GM15510 (cell line): Measurements from ENCODE around the gene CMSS1.

ENCODE experiments used
- POLR2A ChIP-seq: IDR thresholded peaks from 3 replicates; pipeline ENCODE4 v1.6.1; 2011; ENCODE audit warnings: borderline replicate concordance; ENCODE audit not compliant: insufficient read length; ENCODE audit errors: extremely low read depth

Gene CMSS1

DNA sequence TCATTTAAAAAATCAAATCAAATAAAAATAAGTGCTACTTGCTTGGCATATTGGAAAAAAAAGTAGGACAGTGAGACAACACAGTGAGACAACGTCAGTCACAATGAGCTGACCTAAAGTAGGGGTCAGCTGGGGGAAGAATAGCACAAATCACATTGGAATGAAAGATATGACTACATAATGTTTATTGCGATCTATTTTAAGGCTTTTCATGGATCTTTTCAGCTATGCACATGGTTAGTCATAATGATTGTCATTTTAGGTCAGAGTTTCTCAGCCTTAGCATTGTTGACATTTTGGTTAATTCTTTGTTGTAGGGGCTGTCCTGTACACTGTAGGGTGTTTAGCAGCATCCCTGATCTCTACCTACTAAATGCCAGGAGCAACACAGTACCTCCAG lies 44.5 kb downstream of the CMSS1 start:
- no peak for TF ChIP-seq POLR2A

DNA sequence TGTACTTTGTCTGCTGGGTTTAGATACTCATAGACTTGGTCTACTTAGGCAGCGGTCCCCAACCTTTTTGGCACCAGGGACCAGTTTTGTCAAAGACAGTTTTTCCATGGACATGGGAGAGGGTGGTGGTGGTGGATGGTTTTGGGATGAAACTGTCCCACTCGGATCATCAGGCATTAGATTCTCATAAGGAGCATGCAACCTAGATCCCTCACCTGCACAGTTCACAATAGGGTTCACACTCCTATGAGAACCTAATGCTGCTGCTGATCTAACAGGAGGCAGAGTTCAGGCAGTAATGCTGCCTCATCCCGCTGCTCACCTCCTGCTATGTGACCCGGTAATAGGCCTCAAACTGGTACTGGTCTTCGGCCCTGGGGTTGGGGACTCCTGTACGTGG lies 45.3 kb downstream of the CMSS1 start:
- TF ChIP-seq POLR2A, result no peak

DNA sequence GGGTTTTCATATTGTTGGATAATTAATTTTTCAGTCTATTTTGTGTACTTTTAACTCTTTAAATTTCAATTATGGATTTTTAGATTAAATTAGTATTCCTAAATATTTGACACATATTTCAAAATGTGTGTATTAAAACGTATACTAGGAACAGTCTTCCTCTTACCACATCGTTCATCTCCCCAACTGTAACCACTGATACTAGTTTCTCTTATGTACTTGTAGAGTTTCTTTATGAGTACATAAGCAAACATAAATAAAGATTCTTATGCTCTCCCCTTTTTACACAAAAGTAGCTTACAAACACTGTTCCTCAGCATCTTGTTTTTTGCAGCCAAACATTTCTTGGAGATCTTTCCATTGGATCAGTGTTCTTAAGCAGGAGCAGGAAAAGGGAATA lies 45.9 kb downstream of the CMSS1 start:
- TF ChIP-seq POLR2A, result no peak

DNA sequence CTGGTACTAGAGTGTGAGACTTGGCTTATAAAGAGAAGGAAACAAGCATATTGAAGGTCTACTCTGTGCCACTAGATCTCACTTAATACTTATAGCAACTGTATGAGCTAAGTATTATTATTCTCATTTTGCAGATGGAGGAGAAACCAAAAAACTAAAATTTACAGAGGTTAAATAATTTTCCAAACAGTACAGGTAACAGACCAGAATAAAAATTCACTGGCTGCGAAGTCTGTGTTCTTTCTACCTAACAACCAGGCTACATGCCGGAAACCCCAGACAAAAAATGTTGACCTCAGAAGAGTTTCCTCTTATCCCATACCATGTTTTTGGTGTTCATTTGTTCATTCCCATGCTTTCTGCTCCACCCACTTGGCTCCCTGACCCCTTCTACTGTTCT lies 46.6 kb downstream of the CMSS1 start:
- no peak for TF ChIP-seq POLR2A

DNA sequence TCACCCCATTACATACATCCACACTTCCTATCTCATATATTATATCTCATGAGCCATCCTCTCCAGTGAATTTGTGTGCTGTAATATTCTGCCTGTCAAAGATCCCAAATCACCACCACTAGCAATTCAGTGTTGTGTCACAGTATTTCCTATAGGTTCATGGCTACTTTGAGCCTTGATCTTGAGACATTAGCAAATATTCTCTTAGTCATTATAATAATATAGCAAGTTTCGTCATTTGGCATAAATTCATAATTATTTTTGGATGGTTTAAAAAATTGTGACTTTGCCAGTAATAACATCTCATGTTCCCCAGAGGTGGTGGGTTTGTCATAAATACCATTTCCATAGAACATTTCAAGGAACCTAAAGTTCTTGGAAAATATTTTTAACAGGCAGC lies 47.7 kb downstream of the CMSS1 start:
- TF ChIP-seq POLR2A, result no peak

DNA sequence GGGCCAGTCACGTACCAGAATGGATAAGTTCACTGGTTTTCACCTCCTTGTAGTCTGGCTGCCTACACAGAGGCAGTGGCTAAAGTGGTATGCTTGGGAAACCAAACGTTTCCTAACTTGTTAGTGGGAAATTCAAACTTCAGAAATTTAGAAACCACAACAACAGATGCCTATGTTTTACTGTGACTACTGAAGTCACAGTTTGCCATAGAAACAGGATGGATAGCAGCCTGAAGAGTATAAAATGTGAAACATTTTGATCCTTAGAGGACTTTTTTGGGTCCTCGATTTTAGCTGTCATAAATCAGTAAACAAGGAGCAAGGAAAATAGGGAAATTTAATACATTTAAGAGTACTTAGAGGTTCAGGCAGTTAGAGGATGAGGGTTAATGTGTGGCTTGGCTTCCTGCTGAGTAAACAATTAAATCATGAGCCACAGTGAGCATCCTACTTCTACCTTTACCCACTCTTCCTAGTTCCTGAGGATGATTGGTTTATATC lies 48.6 kb downstream of the CMSS1 start:
- no peak for TF ChIP-seq POLR2A

DNA sequence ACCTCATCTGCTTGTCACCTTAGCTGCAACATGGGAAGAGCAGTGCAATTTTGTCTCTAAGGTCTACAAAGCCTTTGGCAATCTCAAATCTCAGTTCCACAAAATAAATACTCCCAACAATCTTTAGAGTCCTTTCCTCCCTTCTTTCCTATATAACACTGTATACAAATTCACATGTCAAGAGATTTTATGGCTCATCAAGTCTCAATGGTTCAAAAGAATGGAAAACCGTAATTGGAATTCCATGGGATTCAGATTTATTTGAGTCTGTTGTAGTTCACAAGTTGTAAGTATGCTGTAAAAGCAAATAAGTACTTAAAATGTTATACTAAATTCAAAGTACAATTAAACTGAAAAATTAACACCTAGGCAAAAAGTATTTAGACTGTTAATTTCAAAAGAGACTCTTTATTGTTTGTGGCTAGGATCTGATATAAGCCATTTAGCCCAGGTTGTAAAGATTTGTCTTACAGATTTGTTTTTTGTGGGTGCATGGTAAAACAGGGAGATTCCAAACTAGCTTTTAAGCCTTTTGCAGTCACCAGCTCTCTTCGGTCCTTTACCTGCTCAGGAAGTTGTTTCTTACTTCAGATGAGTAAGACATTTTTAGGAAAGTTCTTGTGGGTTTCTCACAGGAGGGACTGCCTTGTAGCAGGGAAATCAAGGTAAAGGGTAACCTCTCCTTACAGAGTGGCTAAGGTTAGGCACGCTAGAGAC lies 50.1 kb downstream of the CMSS1 start:
- TF ChIP-seq POLR2A, result no peak

- no peak for TF ChIP-seq POLR2A
Observed at GRCh38 chr3:99868311-99868646, 50.6 kb downstream of the CMSS1 start.

GRCh38 chr3:99869621-99870020 lies 52.0 kb downstream of the CMSS1 start:
- TF ChIP-seq POLR2A, result no peak

DNA sequence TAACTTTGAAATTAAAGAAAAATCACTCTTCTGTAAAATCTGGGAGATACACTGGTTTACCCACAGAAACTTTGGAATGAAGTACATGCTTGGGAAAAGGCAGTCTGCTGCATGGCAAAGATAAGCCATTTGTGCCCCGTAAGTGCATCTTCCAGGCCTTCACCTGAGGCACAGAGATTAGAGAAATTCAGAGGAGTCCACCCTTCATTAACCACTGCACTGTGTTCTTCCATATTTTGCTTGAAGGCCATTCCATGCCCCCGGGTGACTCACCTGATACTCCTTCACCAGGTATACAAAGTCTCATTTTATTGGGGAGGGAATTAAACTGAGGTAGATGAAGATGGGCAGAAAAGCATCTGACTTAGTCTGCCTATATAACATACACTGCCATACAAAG lies 53.0 kb downstream of the CMSS1 start:
- no peak for TF ChIP-seq POLR2A

DNA sequence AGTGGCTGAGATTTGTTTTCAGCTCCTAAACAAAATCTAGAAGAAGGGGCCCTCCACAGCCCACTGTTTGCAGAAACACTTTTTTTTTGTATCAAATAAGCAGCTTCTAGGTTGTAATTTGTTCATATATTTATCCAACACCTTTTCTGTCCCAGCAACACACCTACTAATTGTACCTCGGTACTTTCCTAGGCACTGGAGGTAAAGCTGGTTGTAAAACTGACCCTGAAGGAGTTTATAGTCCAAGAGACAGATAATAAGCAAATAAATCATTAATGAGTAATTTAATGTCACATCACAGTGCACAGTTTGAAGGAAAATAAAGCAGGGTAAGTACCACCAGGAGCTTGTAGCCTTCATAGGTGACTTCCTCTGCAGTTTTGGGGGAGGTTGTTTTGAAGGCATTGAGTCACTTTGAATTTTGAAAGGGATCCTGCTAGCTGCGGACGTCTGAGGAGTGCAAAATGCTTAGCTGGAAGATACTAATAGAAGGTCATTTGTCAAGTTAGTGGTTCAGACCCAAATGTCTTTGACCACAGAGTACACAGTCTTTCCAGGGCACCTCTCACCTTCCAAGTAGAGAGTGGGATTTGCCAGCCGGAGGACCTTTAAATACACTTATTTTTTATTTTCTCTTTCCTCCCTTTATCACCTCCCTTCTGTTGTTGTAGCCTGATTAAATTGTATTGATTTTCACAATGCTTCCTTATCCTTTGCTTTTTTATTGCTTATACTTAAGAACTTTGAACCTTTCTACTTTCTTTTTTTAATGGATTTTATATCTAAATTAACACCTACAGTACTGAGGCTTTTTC lies 53.8 kb downstream of the CMSS1 start:
- TF ChIP-seq POLR2A, result no peak

DNA sequence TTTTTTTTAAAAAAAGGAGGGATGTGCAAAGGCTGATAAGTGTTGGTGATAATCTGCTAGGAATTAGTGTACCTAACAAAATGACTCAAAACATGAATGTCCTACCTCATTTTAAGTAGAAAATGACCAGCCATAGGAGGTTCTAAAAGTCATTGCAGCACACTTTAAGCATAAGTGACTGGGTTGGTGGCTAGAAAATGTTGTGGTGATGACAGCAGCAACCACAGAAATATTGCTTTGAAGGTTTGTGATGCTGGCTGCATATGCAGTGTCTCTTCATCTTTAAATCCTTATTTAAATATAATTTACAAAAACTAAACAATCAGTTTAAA lies 55.2 kb downstream of the CMSS1 start:
- TF ChIP-seq POLR2A, result no peak

DNA sequence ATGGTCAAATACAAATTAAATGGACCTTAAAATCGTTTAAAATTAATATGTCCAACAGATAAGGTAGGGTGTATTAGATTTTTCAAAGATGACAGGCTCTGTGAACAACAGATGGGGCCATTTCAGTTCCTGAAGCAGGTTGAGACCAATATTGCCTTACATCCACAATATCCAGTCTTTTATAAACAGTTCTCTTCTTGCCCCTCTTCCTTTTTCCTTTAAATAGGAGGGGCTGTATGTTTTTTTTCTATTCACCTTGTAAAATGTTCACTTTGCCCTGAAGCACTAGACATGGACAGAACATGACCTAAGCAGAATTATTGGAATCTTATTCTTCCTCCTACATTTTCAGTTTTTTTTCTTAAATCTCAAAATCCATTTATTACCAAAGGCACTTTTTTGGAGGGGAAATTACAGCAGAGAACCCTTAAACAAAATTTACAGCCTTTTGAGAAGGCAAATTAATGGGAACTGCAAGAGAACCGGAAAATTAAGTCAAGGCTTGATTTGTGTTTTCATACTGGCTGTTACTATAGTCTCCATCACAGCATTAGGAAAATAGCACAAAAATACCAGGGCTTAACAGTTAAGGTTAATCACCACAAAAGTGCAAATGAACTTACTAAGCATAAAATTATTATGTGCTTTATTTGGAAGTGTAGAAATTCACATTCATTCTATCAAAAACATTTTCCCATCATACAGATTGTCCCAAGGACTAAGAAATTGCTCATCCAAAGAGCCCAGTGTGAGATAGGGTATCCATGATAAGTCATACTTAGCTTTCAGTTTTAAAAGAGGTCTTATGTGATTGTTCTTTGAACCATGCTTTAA lies 55.8 kb downstream of the CMSS1 start:
- TF ChIP-seq POLR2A, result no peak

DNA sequence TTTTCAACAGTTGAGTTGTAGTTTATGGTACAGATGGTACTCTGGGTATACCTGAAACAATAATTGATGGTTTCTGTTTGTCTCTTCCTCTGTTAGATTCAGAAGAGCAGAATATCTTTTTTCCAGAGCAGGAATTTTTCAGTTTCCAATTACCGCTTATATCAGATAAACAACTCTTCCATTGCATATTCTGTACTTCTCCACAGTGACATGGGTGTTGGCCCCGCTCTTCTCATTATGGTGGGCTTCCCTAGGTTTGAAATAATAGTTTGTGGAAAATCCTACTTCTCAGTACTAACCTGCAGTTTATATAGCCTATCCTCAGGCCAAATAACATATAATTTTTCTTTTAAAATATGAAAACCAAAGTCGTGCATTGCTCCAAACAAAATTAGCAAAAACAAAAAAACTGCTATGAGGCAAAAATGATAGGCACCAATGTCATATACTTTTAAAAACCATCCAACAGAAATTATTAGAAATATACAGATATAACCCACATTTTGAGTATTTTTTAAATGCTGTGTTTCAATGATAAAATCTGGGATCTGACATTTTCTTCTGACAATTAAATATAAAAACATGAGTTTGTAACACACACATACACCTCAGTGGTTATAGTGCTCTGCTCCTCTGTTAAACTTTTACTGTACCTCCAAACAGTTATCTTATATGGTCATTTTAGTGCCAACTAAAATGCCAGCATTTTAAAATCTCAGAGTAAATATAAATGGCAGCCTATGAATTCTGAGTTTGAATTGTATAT lies 56.8 kb downstream of the CMSS1 start:
- no peak for TF ChIP-seq POLR2A

GRCh38 chr3:99875581-99875928 lies 57.9 kb downstream of the CMSS1 start:
- no peak for TF ChIP-seq POLR2A
